Measurements from ENCODE around the gene DLG2.

Gene DLG2

GRCh38 chr11:85530634-85531033, 96.5 kb downstream of the DLG2 start:
- no peaks in the 10 kb centered on the region for H3K36me3 ChIP-seq (ENCODE audit: insufficient read depth, low read length)
- no peaks in the 10 kb centered on the region for H3K27me3 ChIP-seq (ENCODE audit: insufficient read depth, low read length)
- no peak overlapping the region for H2AFZ ChIP-seq (ENCODE audit: low read depth, low read length)
- H3K9me3 ChIP-seq (ENCODE audit: low read length): no peaks in the 10 kb centered on the region
- H3K4me1 ChIP-seq (ENCODE audit: insufficient read depth, low read length): peaks cover 9% of the 10 kb centered on the region
- no peak overlapping the region for H3K4me3 ChIP-seq (ENCODE audit: low read length)

GRCh38 chr11:85526564-85526963, 100.6 kb downstream of the DLG2 start:
- Histone ChIP-seq H3K27me3 (ENCODE audit: insufficient read depth, low read length) (no peaks in the 10 kb centered on the region), H3K36me3 (ENCODE audit: insufficient read depth, low read length) (no peaks in the 10 kb centered on the region), H3K4me1 (ENCODE audit: insufficient read depth, low read length) (peaks cover 9% of the 10 kb centered on the region), H3K9me3 (ENCODE audit: low read length) (peaks cover 1% of the 10 kb centered on the region), H3K4me3 (ENCODE audit: low read length) (no peak overlapping the region), H2AFZ (ENCODE audit: low read depth, low read length) (no peak overlapping the region)

- Histone ChIP-seq H2AFZ (ENCODE audit: low read depth, low read length) (no peak overlapping the region), H3K9me3 (ENCODE audit: low read length) (peaks cover 1% of the 10 kb centered on the region), H3K36me3 (ENCODE audit: insufficient read depth, low read length) (no peaks in the 10 kb centered on the region), H3K4me1 (ENCODE audit: insufficient read depth, low read length) (peaks cover 9% of the 10 kb centered on the region), H3K4me3 (ENCODE audit: low read length) (no peak overlapping the region), H3K27me3 (ENCODE audit: insufficient read depth, low read length) (no peaks in the 10 kb centered on the region)
These were observed 101.5 kb downstream of the DLG2 start for GRCh38 chr11:85525686-85526085.

GRCh38 chr11:85517272-85517671, 109.9 kb downstream of the DLG2 start:
- Histone ChIP-seq H3K36me3 (ENCODE audit: insufficient read depth, low read length) (no peaks in the 10 kb centered on the region), H3K4me3 (ENCODE audit: low read length) (no peak overlapping the region), H3K9me3 (ENCODE audit: low read length) (no peaks in the 10 kb centered on the region), H2AFZ (ENCODE audit: low read depth, low read length) (no peak overlapping the region), H3K4me1 (ENCODE audit: insufficient read depth, low read length) (no peaks in the 10 kb centered on the region), H3K27me3 (ENCODE audit: insufficient read depth, low read length) (no peaks in the 10 kb centered on the region)

GRCh38 chr11:85495918-85496317, 131.2 kb downstream of the DLG2 start:
- H3K4me3 ChIP-seq (ENCODE audit: low read length): no peak overlapping the region
- no peaks in the 10 kb centered on the region for H3K27me3 ChIP-seq (ENCODE audit: insufficient read depth, low read length)
- H3K4me1 ChIP-seq (ENCODE audit: insufficient read depth, low read length): no peaks in the 10 kb centered on the region
- no peak overlapping the region for H2AFZ ChIP-seq (ENCODE audit: low read depth, low read length)
- no peaks in the 10 kb centered on the region for H3K36me3 ChIP-seq (ENCODE audit: insufficient read depth, low read length)
- no peaks in the 10 kb centered on the region for H3K9me3 ChIP-seq (ENCODE audit: low read length)

GRCh38 chr11:85494396-85494795, 132.7 kb downstream of the DLG2 start:
- Histone ChIP-seq H3K4me1 (ENCODE audit: insufficient read depth, low read length) (no peaks in the 10 kb centered on the region), H3K27me3 (ENCODE audit: insufficient read depth, low read length) (no peaks in the 10 kb centered on the region), H3K9me3 (ENCODE audit: low read length) (no peaks in the 10 kb centered on the region), H3K4me3 (ENCODE audit: low read length) (no peak overlapping the region), H2AFZ (ENCODE audit: low read depth, low read length) (no peak overlapping the region), H3K36me3 (ENCODE audit: insufficient read depth, low read length) (no peaks in the 10 kb centered on the region)

- Histone ChIP-seq H3K4me1 (ENCODE audit: insufficient read depth, low read length) (no peaks in the 10 kb centered on the region), H3K36me3 (ENCODE audit: insufficient read depth, low read length) (no peaks in the 10 kb centered on the region), H2AFZ (ENCODE audit: low read depth, low read length) (no peak overlapping the region), H3K4me3 (ENCODE audit: low read length) (no peak overlapping the region), H3K27me3 (ENCODE audit: insufficient read depth, low read length) (no peaks in the 10 kb centered on the region), H3K9me3 (ENCODE audit: low read length) (no peaks in the 10 kb centered on the region)
These were observed 141.2 kb downstream of the DLG2 start for GRCh38 chr11:85485902-85486301.

GRCh38 chr11:85483861-85484260, 143.3 kb downstream of the DLG2 start:
- no peaks in the 10 kb centered on the region for H3K4me1 ChIP-seq (ENCODE audit: insufficient read depth, low read length)
- H2AFZ ChIP-seq (ENCODE audit: low read depth, low read length): no peak overlapping the region
- no peaks in the 10 kb centered on the region for H3K36me3 ChIP-seq (ENCODE audit: insufficient read depth, low read length)
- H3K4me3 ChIP-seq (ENCODE audit: low read length): no peak overlapping the region
- H3K9me3 ChIP-seq (ENCODE audit: low read length): no peaks in the 10 kb centered on the region
- no peaks in the 10 kb centered on the region for H3K27me3 ChIP-seq (ENCODE audit: insufficient read depth, low read length)

GRCh38 chr11:85481862-85482261, 145.3 kb downstream of the DLG2 start:
- no peaks in the 10 kb centered on the region for H3K9me3 ChIP-seq (ENCODE audit: low read length)
- no peak overlapping the region for H3K4me3 ChIP-seq (ENCODE audit: low read length)
- no peaks in the 10 kb centered on the region for H3K27me3 ChIP-seq (ENCODE audit: insufficient read depth, low read length)
- H3K4me1 ChIP-seq (ENCODE audit: insufficient read depth, low read length): no peaks in the 10 kb centered on the region
- no peak overlapping the region for H2AFZ ChIP-seq (ENCODE audit: low read depth, low read length)
- H3K36me3 ChIP-seq (ENCODE audit: insufficient read depth, low read length): no peaks in the 10 kb centered on the region

- H3K4me3 ChIP-seq (ENCODE audit: low read length): no peak overlapping the region
- H2AFZ ChIP-seq (ENCODE audit: low read depth, low read length): no peak overlapping the region
- no peaks in the 10 kb centered on the region for H3K4me1 ChIP-seq (ENCODE audit: insufficient read depth, low read length)
- no peaks in the 10 kb centered on the region for H3K27me3 ChIP-seq (ENCODE audit: insufficient read depth, low read length)
- no peaks in the 10 kb centered on the region for H3K9me3 ChIP-seq (ENCODE audit: low read length)
- H3K36me3 ChIP-seq (ENCODE audit: insufficient read depth, low read length): no peaks in the 10 kb centered on the region
These were observed 151.3 kb downstream of the DLG2 start for GRCh38 chr11:85475660-85476517.

- Histone ChIP-seq H3K4me3 (ENCODE audit: low read length) (no peak overlapping the region), H3K4me1 (ENCODE audit: insufficient read depth, low read length) (no peaks in the 10 kb centered on the region), H2AFZ (ENCODE audit: low read depth, low read length) (no peak overlapping the region), H3K9me3 (ENCODE audit: low read length) (no peaks in the 10 kb centered on the region), H3K27me3 (ENCODE audit: insufficient read depth, low read length) (no peaks in the 10 kb centered on the region), H3K36me3 (ENCODE audit: insufficient read depth, low read length) (no peaks in the 10 kb centered on the region)
These were observed 154.2 kb downstream of the DLG2 start for GRCh38 chr11:85472953-85473352.

GRCh38 chr11:85464283-85464682, 162.9 kb downstream of the DLG2 start:
- Histone ChIP-seq H3K9me3 (ENCODE audit: low read length) (no peaks in the 10 kb centered on the region), H3K36me3 (ENCODE audit: insufficient read depth, low read length) (no peaks in the 10 kb centered on the region), H2AFZ (ENCODE audit: low read depth, low read length) (no peak overlapping the region), H3K27me3 (ENCODE audit: insufficient read depth, low read length) (no peaks in the 10 kb centered on the region), H3K4me3 (ENCODE audit: low read length) (no peak overlapping the region), H3K4me1 (ENCODE audit: insufficient read depth, low read length) (no peaks in the 10 kb centered on the region)

- no peaks in the 10 kb centered on the region for H3K9me3 ChIP-seq (ENCODE audit: low read length)
- H3K4me3 ChIP-seq (ENCODE audit: low read length): no peak overlapping the region
- no peaks in the 10 kb centered on the region for H3K4me1 ChIP-seq (ENCODE audit: insufficient read depth, low read length)
- no peaks in the 10 kb centered on the region for H3K27me3 ChIP-seq (ENCODE audit: insufficient read depth, low read length)
- no peaks in the 10 kb centered on the region for H3K36me3 ChIP-seq (ENCODE audit: insufficient read depth, low read length)
- no peak overlapping the region for H2AFZ ChIP-seq (ENCODE audit: low read depth, low read length)
These were observed 167.8 kb downstream of the DLG2 start for GRCh38 chr11:85459304-85459703.

GRCh38 chr11:85444479-85444878, 182.7 kb downstream of the DLG2 start:
- Histone ChIP-seq H3K36me3 (ENCODE audit: insufficient read depth, low read length) (no peaks in the 10 kb centered on the region), H3K9me3 (ENCODE audit: low read length) (no peaks in the 10 kb centered on the region), H3K27me3 (ENCODE audit: insufficient read depth, low read length) (no peaks in the 10 kb centered on the region), H3K4me1 (ENCODE audit: insufficient read depth, low read length) (no peaks in the 10 kb centered on the region), H3K4me3 (ENCODE audit: low read length) (no peak overlapping the region), H2AFZ (ENCODE audit: low read depth, low read length) (no peak overlapping the region)

All from neuron (in vitro differentiated cells).